ENCODE measurements around the gene PPP1R12B. TPM values are rescaled to one million over a fixed set of nuclear protein-coding genes. Genes with fewer than 3 reads are reported as not detected.
"Not testable (repeated sequence)": the region's sequence is repeated elsewhere in the genome, so short reads cannot be mapped to it uniquely, and the experiment has no call there.

Gene PPP1R12B
- total RNA-seq, 1 donor from 2014 or later = 13.5 TPM

DNA sequence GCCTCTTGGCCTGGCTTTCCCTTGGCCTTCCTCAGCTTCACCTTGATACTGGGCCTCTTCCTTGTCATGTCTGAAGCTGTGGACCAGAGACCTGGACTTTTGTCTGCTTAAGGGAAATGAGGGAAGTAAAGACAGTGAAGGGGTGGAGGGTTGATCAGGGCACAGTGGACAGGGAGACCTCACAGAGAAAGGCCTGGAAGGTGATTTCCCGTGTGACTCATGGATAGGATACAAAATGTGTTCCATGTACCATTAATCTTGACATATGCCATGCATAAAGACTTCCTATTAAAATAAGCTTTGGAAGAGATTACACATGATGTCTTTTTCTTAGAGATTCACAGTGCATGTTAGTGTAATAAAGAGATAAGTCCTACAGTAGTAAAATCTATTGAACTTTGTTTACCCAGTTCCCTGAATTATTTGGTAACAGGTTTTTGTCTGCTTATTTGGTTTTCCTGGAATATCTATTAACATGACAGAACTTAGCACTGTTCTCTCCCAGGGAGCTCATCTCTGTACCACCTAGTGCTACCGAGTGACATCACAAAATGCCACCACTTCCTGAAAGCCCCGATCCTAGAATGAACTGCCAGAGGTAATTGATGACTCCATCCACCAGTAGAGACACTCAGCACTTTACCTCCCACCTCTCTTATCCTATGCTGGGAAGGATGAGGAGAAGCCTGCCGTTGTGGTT is 29.0 kb upstream of the PPP1R12B start:
- no peaks in the 10 kb centered on the region for H3K9me3 Mint-ChIP-seq
- H3K4me3 Mint-ChIP-seq (ENCODE audit: low read depth) = no peak overlapping the region
- H3K27me3 Mint-ChIP-seq (ENCODE audit: low read depth) = peaks cover 14% of the 10 kb centered on the region
- H3K4me1 Mint-ChIP-seq (ENCODE audit: low read depth) = no peaks in the 10 kb centered on the region
- no peaks in the 10 kb centered on the region for H3K36me3 Mint-ChIP-seq (ENCODE audit: low read depth)
- DNase-seq (ENCODE audit: low spot score) = no peak
- no peak overlapping the region for H3K27ac Mint-ChIP-seq
- intact Hi-C loops (cut with micrococcal nuclease) = no loop called here

DNA sequence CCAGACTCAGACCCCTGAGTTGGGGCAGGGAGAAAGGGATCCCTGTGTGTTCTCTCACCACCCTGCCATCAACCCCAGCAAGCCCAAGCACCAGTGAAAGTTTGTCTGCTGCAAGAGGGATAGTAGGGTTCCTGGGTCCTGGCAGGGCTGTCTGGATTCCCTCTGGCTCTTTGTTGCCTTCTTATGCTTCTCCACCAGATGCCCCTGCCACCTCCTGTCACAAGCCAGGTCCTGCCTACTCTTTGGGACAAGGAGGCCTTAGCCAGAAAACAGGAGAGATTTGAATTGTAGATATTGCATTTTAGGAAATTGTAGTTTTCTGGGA is 28.5 kb upstream of the PPP1R12B start:
- no peaks in the 10 kb centered on the region for H3K9me3 Mint-ChIP-seq
- no peak for DNase-seq (ENCODE audit: low spot score)
- H3K27me3 Mint-ChIP-seq (ENCODE audit: low read depth) = peaks cover 14% of the 10 kb centered on the region
- no peaks in the 10 kb centered on the region for H3K36me3 Mint-ChIP-seq (ENCODE audit: low read depth)
- intact Hi-C loops (cut with micrococcal nuclease) = no loop called here
- no peak overlapping the region for H3K4me3 Mint-ChIP-seq (ENCODE audit: low read depth)
- no peak overlapping the region for H3K27ac Mint-ChIP-seq
- no peaks in the 10 kb centered on the region for H3K4me1 Mint-ChIP-seq (ENCODE audit: low read depth)

DNA sequence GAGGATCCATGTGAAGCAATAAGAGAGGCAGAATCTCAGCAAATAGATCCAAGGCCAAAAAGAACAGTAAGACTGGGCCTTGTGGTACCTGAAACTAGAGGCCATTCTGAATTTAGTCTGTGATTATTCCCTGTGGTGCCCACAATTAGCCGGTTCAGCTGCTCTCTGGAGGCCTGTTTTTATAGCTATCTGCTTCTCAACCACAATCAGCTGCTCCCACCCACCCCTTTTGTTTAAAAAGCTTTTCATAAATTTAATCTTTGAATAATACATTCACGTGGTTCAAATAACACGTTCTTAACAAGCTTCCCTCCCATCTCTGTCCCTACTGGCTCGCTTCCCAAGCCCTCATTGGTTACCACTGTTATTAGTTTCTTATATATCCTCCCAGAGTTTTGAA is 24.8 kb upstream of the PPP1R12B start:
- Mint-ChIP-seq H3K27me3 (ENCODE audit: low read depth) (peaks cover 12% of the 10 kb centered on the region), H3K36me3 (ENCODE audit: low read depth) (peaks cover 4% of the 10 kb centered on the region), H3K9me3 (no peaks in the 10 kb centered on the region), H3K27ac (no peak overlapping the region), H3K4me1 (ENCODE audit: low read depth) (no peaks in the 10 kb centered on the region), H3K4me3 (ENCODE audit: low read depth) (no peak overlapping the region)
- intact Hi-C loops (cut with micrococcal nuclease) = no loop called here
- DNase-seq (ENCODE audit: low spot score) = no peak

DNA sequence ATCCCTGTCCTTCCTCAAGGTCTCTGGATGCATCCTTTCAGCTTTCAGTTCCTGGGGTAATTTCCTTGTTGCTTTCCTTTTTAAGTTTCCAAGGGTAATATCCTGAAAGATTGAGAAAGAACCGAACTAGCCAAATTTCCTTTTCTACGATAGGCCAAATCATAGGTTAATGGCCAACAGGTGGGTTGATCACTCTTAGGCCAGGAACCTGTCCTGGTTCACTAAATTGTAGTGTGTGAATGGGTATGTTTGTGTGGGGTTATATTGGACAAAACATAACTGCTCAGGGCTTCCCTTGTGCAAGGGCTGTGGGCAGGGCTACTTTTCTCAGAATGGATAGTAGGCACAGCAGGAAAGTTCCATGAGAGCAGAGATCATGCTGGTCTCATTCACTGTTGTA is 23.9 kb upstream of the PPP1R12B start:
- DNase-seq (ENCODE audit: low spot score) = no peak
- H3K9me3 Mint-ChIP-seq = no peaks in the 10 kb centered on the region
- H3K27ac Mint-ChIP-seq = no peak overlapping the region
- H3K4me3 Mint-ChIP-seq (ENCODE audit: low read depth) = no peak overlapping the region
- intact Hi-C loops (cut with micrococcal nuclease) = no loop called here
- peaks cover 12% of the 10 kb centered on the region for H3K27me3 Mint-ChIP-seq (ENCODE audit: low read depth)
- H3K4me1 Mint-ChIP-seq (ENCODE audit: low read depth) = no peaks in the 10 kb centered on the region
- peaks cover 7% of the 10 kb centered on the region for H3K36me3 Mint-ChIP-seq (ENCODE audit: low read depth)

DNA sequence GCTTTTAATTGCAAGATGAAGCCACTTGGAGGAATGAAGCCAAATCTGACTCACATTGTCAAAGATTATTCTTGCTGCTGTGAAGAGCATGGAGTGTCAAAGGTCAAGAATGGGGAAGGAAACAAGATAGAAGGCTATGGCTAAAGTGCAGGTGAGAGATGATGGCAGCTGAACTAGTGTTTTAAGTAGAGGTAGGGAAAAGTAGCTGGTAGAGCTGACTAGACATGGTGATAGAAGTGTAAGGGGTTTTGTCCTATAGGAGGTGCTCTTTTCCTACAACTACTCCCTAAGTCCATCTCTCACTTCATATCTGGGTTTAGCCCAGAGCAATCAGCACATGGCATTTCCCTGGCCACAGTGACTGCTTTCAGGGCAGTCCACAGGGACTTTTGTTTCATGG is 18.6 kb upstream of the PPP1R12B start:
- peaks cover 54% of the 10 kb centered on the region for H3K36me3 Mint-ChIP-seq (ENCODE audit: low read depth)
- H3K27ac Mint-ChIP-seq = no peak overlapping the region
- H3K4me1 Mint-ChIP-seq (ENCODE audit: low read depth) = peaks cover 3% of the 10 kb centered on the region
- no peak for DNase-seq (ENCODE audit: low spot score)
- no peaks in the 10 kb centered on the region for H3K27me3 Mint-ChIP-seq (ENCODE audit: low read depth)
- H3K4me3 Mint-ChIP-seq (ENCODE audit: low read depth) = no peak overlapping the region
- intact Hi-C loops (cut with micrococcal nuclease) = no loop called here
- H3K9me3 Mint-ChIP-seq = no peaks in the 10 kb centered on the region

DNA sequence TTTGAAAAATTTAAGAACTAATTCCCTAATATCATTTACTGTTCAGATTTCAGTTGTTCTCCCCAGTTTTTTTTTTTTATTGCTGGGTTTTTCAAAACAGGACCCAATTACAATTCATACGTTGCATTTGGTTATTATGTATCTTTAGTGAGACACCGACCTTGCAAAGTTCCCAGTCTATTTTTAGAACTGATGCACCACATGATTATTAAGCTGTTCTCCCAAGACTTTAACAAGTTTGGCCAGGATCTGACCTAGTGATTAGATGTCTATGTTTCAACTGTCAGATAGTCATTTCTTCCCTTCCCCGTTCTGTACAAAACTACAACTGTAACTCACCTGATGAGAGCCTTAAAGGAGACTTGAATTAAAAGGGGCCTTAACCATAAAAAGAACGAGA is 14.6 kb upstream of the PPP1R12B start:
- no peaks in the 10 kb centered on the region for H3K27me3 Mint-ChIP-seq (ENCODE audit: low read depth)
- no peak overlapping the region for H3K4me3 Mint-ChIP-seq (ENCODE audit: low read depth)
- no peaks in the 10 kb centered on the region for H3K9me3 Mint-ChIP-seq
- DNase-seq (ENCODE audit: low spot score) = no peak
- peaks cover 15% of the 10 kb centered on the region for H3K4me1 Mint-ChIP-seq (ENCODE audit: low read depth)
- H3K27ac Mint-ChIP-seq = no peak overlapping the region
- H3K36me3 Mint-ChIP-seq (ENCODE audit: low read depth) = peaks cover 63% of the 10 kb centered on the region
- intact Hi-C loops (cut with micrococcal nuclease) = no loop called here

DNA sequence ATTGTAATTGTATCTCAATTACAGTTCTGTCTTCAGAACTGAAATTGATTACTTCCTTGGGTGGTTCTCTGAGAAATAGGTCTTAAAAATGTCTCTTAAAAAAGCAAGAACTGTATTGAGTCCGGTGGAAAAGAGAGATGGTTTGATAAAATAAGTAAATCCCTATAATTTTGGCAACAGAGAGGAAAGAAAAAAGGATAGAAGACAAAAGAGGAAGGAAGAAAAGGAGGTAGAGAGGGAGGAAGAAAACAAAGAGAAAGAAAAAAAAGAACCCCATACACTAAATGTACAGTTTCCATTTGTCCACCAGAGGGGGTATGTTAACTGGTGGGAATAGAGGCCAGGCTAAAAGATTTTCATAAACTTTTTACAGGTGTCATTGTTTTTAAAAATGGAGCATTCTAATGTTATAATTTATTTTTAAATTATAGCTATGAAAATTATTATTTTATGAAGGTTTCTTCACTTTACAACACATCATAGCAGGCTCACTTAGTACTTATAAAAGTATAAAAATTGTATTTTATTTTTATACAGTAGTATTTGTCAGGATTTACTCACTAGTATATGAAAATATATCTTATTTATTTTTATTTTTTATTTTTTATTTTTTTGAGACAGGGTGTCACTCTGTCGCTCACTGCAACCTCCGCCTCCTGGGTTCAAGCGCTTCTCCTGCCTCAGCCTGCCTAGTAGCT is 4.7 kb upstream of the PPP1R12B start:
- peak overlapping the region; percentile 67 for H3K27ac Mint-ChIP-seq
- DNase-seq (ENCODE audit: low spot score) = no peak
- H3K9me3 Mint-ChIP-seq = no peaks in the 10 kb centered on the region
- H3K27me3 Mint-ChIP-seq (ENCODE audit: low read depth) = no peaks in the 10 kb centered on the region
- peaks cover 7% of the 10 kb centered on the region for H3K36me3 Mint-ChIP-seq (ENCODE audit: low read depth)
- H3K4me3 Mint-ChIP-seq (ENCODE audit: low read depth) = peak overlapping the region; percentile 55
- intact Hi-C loops (cut with micrococcal nuclease) = loop anchor here (2.0 to 10.0 kb wide), 6 partner anchors 141 to 624 kb away; partner anchors contain the start of genes CYB5R1, KDM5B and RABIF
- H3K4me1 Mint-ChIP-seq (ENCODE audit: low read depth) = peaks cover 30% of the 10 kb centered on the region

DNA sequence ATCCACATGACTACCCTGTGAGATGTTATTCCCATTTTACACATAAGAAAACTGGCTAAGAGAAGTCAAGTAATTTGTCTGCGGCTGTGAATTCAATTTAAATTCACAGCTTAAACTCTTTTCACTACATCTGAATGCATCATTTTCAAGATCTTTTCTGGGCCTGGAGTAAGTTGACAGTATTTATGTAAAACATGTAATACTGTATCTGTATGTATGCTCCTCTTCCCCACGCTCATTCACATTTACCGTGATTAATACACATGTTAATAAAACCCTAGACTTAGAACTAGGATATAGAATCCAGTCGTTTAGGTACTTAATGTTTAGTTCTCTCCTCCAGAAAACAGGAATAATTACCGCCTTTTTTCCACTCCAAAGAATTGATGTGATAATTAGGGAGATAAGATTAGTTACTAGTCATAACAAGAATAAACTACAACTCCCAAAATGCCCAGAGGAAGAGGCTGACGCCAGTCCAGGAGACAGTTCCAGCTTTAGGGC is 442 bp upstream of the PPP1R12B start:
- intact Hi-C loops (cut with micrococcal nuclease) = loop anchor here (2.0 to 10.0 kb wide), 4 partner anchors 33 to 537 kb away; partner anchors contain the start of genes KDM5B and RABIF
- Mint-ChIP-seq H3K27me3 (ENCODE audit: low read depth) (no peaks in the 10 kb centered on the region), H3K4me3 (ENCODE audit: low read depth) (peak overlapping the region; percentile 98)

DNA sequence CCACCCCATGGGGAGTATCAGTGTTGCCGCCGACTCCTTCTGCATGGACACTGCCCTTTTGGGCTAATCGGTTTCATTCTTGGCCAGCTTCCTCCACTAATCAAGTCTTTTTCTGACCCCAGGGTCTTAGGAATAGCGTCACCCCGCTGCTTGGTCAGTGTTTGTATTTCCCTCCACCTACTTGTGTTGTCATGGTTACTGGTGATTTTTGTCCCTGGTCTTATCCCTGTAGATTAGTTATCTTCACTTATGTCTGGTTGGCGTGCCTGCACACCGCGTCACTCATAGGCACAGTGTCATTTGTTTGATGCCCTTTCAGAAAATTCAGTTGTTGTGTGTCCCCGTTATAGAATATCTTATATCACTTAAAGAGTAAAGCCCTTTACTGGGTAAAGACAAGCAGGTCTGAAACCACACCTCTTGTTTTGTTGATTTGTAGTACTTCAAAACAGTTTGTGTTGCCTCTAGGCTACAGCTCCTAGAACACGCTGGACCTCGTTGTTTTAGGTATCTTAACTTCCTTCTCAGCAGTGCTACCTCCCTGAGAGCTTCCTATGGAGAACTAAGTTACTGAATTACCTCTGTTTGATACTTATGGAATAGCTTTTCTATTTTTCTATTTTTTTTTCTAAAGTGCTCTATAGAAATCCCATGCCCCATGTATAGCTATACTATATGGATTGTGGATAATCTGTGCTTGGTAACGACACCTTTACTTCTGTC is 868 bp downstream of the PPP1R12B start:
- Mint-ChIP-seq H3K9me3 (no peaks in the 10 kb centered on the region), H3K4me1 (ENCODE audit: low read depth) (peaks cover 24% of the 10 kb centered on the region), H3K27ac (peak overlapping the region; percentile 66), H3K27me3 (ENCODE audit: low read depth) (no peaks in the 10 kb centered on the region), H3K4me3 (ENCODE audit: low read depth) (peak overlapping the region; percentile 98), H3K36me3 (ENCODE audit: low read depth) (no peaks in the 10 kb centered on the region)
- intact Hi-C loops (cut with micrococcal nuclease) = loop anchor here (2.0 to 10.0 kb wide), 4 partner anchors 31 to 535 kb away; partner anchors contain the start of genes KDM5B and RABIF
- no peak for DNase-seq (ENCODE audit: low spot score)

More for the DNA sequence above, 442 bp upstream of the PPP1R12B start:
- Mint-ChIP-seq H3K9me3 (no peaks in the 10 kb centered on the region), H3K4me1 (ENCODE audit: low read depth) (peaks cover 28% of the 10 kb centered on the region), H3K27ac (peak overlapping the region; percentile 94), H3K36me3 (ENCODE audit: low read depth) (no peaks in the 10 kb centered on the region)
- no peak for DNase-seq (ENCODE audit: low spot score)

DNA sequence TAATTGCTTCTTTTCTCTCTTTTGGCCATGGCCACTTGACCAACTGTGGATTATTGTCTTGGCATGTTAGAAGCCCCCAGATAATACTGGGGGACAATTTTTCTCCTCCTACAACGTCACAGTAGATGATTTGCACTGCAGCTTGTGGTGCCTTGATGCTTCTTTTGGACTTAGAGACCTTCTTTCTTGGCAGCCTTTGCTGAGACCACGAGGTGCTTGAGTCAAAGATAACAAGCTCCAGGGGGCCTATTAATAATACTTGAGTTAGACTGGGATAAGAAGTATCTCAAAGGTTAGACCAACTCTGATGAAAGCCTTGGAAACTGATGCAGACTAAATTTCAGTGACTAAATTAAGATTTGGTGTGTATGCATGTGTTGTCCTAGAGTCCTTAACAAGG is 3.2 kb downstream of the PPP1R12B start:
- DNase-seq (ENCODE audit: low spot score) = no peak
- H3K27ac Mint-ChIP-seq = no peak overlapping the region
- no peaks in the 10 kb centered on the region for H3K9me3 Mint-ChIP-seq
- peaks cover 24% of the 10 kb centered on the region for H3K4me1 Mint-ChIP-seq (ENCODE audit: low read depth)
- H3K4me3 Mint-ChIP-seq (ENCODE audit: low read depth) = no peak overlapping the region
- no peaks in the 10 kb centered on the region for H3K36me3 Mint-ChIP-seq (ENCODE audit: low read depth)
- intact Hi-C loops (cut with micrococcal nuclease) = no loop called here
- H3K27me3 Mint-ChIP-seq (ENCODE audit: low read depth) = no peaks in the 10 kb centered on the region

DNA sequence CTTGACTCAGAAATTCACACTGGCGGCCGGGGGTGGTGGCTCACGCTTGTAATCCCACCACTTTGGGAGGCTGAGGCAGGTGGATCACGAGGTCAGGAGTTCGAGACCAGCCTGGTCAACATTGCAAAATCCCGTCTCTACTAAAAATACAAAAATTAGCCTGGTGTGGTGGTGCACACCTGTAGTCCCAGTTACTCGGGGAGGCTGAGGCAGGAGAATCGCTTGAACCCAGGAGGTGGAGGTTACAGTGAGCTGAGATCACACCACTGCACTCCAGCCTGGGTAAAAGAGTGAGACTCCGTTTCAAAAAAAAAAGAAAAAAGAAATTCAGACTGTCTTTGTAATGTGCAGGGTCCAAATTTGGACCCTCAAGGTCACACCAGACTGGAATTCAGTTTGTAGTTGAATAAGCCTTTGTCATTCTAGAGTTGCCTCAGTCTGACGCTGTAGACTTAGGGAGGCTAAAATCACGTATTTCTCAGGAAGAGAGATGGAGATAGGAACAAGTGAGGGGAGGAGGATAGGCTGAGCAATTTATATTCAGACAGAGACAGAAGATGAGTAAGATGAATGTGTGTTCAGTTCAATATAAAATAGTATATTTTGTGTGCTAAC is 4.2 kb downstream of the PPP1R12B start:
- DNase-seq (ENCODE audit: low spot score); H3K27me3 Mint-ChIP-seq (ENCODE audit: low read depth); H3K36me3 Mint-ChIP-seq (ENCODE audit: low read depth); H3K9me3 Mint-ChIP-seq; intact Hi-C loops (cut with micrococcal nuclease); H3K27ac Mint-ChIP-seq; H3K4me3 Mint-ChIP-seq (ENCODE audit: low read depth): not testable (repeated sequence)
- H3K4me1 Mint-ChIP-seq (ENCODE audit: low read depth) = peaks cover 22% of the 10 kb centered on the region

DNA sequence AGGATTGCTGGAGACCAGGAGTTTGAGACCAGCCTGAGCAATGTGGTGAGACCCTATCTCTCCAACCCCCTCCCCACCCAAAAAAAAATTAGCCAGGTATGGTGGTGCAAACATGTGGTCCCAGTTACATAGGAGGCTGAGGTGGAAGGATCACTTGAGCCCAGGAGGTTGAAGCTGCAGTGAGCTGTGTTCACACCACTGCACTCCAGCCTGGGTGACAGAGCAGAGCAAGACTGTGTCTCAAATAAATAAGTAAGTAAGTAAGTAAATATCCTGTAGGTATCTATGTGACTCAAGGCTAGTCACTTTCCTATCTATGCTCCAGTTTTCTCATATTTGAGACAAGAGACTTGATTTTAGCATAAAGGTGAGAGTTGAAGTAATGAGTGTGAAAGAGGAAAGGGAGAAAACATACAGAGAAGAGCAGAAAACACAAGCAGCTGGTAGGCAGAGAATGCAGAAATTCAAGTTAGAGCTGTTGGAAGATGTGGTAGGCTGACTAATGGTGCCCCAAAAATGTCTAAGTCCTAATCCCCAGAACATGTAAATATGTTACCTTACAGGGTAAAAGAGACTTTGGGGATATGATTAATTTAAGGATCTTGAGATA is 7.5 kb downstream of the PPP1R12B start:
- H3K36me3 Mint-ChIP-seq (ENCODE audit: low read depth) = no peaks in the 10 kb centered on the region
- intact Hi-C loops (cut with micrococcal nuclease) = no loop called here
- H3K4me3 Mint-ChIP-seq (ENCODE audit: low read depth) = no peak overlapping the region

More for the DNA sequence above, 7.5 kb downstream of the PPP1R12B start:
- Mint-ChIP-seq H3K27me3 (ENCODE audit: low read depth) (no peaks in the 10 kb centered on the region), H3K27ac (no peak overlapping the region), H3K9me3 (no peaks in the 10 kb centered on the region), H3K4me1 (ENCODE audit: low read depth) (peaks cover 2% of the 10 kb centered on the region)
- no peak for DNase-seq (ENCODE audit: low spot score)

All from activated T-helper 2 cell treated with anti-CD3 and anti-CD28 coated beads, Interferon-gamma antibody, Interleukin-2, Interleukin-4, amounts not matched to agents 10 μg/mL and 5 μg/mL and 100 μg/mL, durations not matched to agents 14 hours and 24 hours and 36 hours (primary cell).